Measurements from ENCODE around the gene SLC34A1. TPM values are rescaled to one million over a fixed set of nuclear protein-coding genes. Genes with fewer than 3 reads are reported as not detected.

Gene SLC34A1
- total and polyA plus RNA-seq, 2 of the 4 experiments (the other 2 are of a cell fraction): not detected

- dilution Hi-C loops (cut with HindIII; ENCODE audit: low sequenced_read_pairs, unreplicated experiment): no loop called here
- DNase-seq: no peak
These were observed 54.2 kb downstream of the SLC34A1 start for GRCh38 chr5:177438468-177438867.

More at GRCh38 chr5:177438468-177438867, 54.2 kb downstream of the SLC34A1 start:
- Histone ChIP-seq H2BK15ac (ENCODE audit: low read depth, low read length) (no peak overlapping the region), H3K36me3 (ENCODE audit: control insufficient read depth, insufficient read depth, low read length) (peaks cover 42% of the 10 kb centered on the region), H2BK5ac (ENCODE audit: low read depth, low read length, poor library complexity, severe bottlenecking) (no peak overlapping the region), H2AK5ac (ENCODE audit: low read depth, low read length) (no peak overlapping the region), H3K27me3 (ENCODE audit: control insufficient read depth, insufficient read depth, low read length) (no peaks in the 10 kb centered on the region), H3K79me1 (ENCODE audit: low read depth in 1 of 2, low read length in 2 of 2) (no peaks in the 10 kb centered on the region), H2AFZ (replicated peaks; ENCODE audit: low read length, poor library complexity) (no peak overlapping the region), H3K23ac (ENCODE audit: low read depth, low read length) (no peak overlapping the region), H4K5ac (ENCODE audit: low read depth, low read length) (no peak overlapping the region), H3K4ac (ENCODE audit: low read depth, low read length) (no peak overlapping the region), H2BK120ac (ENCODE audit: low read depth, low read length) (no peak overlapping the region), H4K8ac (ENCODE audit: low read depth in 2 of 2, low read length in 2 of 2) (no peak overlapping the region), H3K27ac (ENCODE audit: insufficient read depth, low read length) (no peak overlapping the region), H3K4me1 (ENCODE audit: control insufficient read depth, insufficient read depth, low read length) (no peaks in the 10 kb centered on the region), H3K9me1 (ENCODE audit: insufficient read depth, low read length) (peaks cover 6% of the 10 kb centered on the region; the same call in 1 of the 2 replicates), H4K91ac (ENCODE audit: insufficient read depth, low read depth, low read length) (no peak overlapping the region), H4K20me1 (ENCODE audit: insufficient read depth, low read length) (no peaks in the 10 kb centered on the region), H3K9me3 (ENCODE audit: control insufficient read depth, insufficient read depth, low read length) (no peaks in the 10 kb centered on the region), H3K56ac (ENCODE audit: extremely low read depth, insufficient read depth, low read length) (no peak overlapping the region), H3K14ac (replicated peaks; ENCODE audit: low read depth, low read length) (no peak overlapping the region), H3K9ac (ENCODE audit: low read depth, low read length) (no peak overlapping the region), H3K18ac (ENCODE audit: low read depth, low read length) (no peak overlapping the region), H2AK9ac (replicated peaks; ENCODE audit: low read depth, low read length, poor library complexity) (no peak overlapping the region), H3K4me3 (ENCODE audit: insufficient read depth, low read depth, low read length) (no peak overlapping the region), H2BK20ac (ENCODE audit: low read depth, low read length) (no peak overlapping the region), H3K4me2 (ENCODE audit: low read depth, low read length) (no peak overlapping the region)
- ChIA-PET POLR2A (ENCODE audit: unreplicated experiment) (interaction anchor here (0.6 kb wide), 1 partner anchor 9 kb away, joined by 4 read pairs; no protein-coding TSS in a partner anchor), CTCF (no interaction called here)
- no peak for ATAC-seq (ENCODE audit: low read depth)
- no TSS peak for BruUV-seq (replicated peaks)
- 91% methylated on average over 5 of the region's 10 CpGs; no CpG with 5 or more reads in 1 of the 2 experiments for WGBS, 2 experiments (ENCODE audit: extremely low coverage in 2 of 2, insufficient read length in 1 of 2)
- intact Hi-C loops (cut with micrococcal nuclease) (no loop called here), in situ Hi-C loops (cut with MboI; ENCODE audit: low sequenced_read_pairs) (no loop called here)
- TF ChIP-seq, protein P1, sequence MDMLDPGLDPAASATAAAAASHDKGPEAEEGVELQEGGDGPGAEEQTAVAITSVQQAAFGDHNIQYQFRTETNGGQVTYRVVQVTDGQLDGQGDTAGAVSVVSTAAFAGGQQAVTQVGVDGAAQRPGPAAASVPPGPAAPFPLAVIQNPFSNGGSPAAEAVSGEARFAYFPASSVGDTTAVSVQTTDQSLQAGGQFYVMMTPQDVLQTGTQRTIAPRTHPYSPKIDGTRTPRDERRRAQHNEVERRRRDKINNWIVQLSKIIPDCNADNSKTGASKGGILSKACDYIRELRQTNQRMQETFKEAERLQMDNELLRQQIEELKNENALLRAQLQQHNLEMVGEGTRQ (IDR thresholded peaks at IDR 0.05; ENCODE audit: low read depth, low read length): no peak
- no peak for TF ChIP-seq CEBPB (IDR thresholded peaks at IDR 0.05; ENCODE audit: low read depth, low read length)
- TF ChIP-seq RFX5 (IDR thresholded peaks at IDR 0.05; ENCODE audit: low read depth, low read length): no peak
- no peak for TF ChIP-seq FOS (IDR thresholded peaks at IDR 0.05; ENCODE audit: low read depth, low read length)
- no peak for TF ChIP-seq SMC3 (IDR thresholded peaks at IDR 0.05; ENCODE audit: low read depth, low read length)
- TF ChIP-seq RCOR1 (IDR thresholded peaks at IDR 0.05; ENCODE audit: insufficient replicate concordance, low read length): no peak
- no peak for TF ChIP-seq BHLHE40 (IDR thresholded peaks at IDR 0.05; ENCODE audit: low read depth, low read length)
- no peak for TF ChIP-seq MXI1 (IDR thresholded peaks at IDR 0.05; ENCODE audit: borderline replicate concordance, low read depth, low read length)

Data from IMR-90 (cell line).